Measurements from ENCODE around the gene STX1A. TPM values are rescaled to one million over a fixed set of nuclear protein-coding genes. Genes with fewer than 3 reads are reported as not detected.

Gene STX1A
- total RNA-seq, 2 donors from 2014 or later = 7.0 to 7.2 TPM

DNA sequence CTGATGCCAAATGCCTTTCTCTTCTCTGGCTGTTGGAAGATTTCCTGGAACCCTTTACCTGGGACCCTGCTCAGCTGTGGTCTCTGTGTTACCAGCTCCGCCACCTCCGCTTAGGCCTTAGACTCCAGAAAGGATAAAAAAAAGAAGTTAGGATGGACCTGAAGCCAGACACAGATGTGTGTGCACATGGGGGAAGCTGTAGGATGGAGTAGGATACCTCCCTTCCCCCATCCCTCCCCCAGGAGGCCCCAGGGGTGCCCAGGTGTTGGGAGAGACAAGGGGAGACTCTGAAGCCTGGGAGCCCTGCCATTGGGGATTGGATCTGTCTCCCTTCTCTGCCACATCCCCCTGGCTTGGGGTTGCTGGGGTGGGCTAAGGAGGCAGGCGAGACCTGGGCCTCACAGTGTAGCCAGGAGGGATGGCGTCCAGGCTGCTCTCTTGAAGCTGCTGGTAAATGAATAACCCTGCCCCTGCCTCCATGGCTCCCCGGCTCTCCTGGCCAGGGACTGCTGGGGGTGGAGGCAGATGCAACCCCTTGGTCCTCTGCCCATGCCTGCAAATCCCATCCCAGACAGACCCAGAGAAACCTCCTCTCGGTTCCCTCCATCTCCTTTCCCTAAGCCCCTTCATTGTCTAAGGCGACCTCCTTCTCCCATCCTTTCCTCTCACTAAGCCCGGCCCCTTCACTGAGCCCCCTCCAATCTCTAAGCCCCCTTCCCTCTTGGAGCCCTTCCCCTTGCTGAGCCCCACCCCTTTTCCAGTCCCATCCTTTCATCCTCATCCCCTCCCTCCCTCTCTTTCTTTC is 42.6 kb upstream of the STX1A start:
- H3K4me3 ChIP-seq = no peak overlapping the region
- H3K4me1 ChIP-seq = no peaks in the 10 kb centered on the region
- H3K36me3 ChIP-seq = no peaks in the 10 kb centered on the region
- no peaks in the 10 kb centered on the region for H3K9me3 ChIP-seq
- DNase-seq = no peak
- H3K27me3 ChIP-seq = no peaks in the 10 kb centered on the region
- peak overlapping the region in 1 of 2 donors; percentile 55 for H3K9ac ChIP-seq (ENCODE audit: low read depth in 2 of 2, low read length in 2 of 2)
- TF ChIP-seq, protein P1, sequence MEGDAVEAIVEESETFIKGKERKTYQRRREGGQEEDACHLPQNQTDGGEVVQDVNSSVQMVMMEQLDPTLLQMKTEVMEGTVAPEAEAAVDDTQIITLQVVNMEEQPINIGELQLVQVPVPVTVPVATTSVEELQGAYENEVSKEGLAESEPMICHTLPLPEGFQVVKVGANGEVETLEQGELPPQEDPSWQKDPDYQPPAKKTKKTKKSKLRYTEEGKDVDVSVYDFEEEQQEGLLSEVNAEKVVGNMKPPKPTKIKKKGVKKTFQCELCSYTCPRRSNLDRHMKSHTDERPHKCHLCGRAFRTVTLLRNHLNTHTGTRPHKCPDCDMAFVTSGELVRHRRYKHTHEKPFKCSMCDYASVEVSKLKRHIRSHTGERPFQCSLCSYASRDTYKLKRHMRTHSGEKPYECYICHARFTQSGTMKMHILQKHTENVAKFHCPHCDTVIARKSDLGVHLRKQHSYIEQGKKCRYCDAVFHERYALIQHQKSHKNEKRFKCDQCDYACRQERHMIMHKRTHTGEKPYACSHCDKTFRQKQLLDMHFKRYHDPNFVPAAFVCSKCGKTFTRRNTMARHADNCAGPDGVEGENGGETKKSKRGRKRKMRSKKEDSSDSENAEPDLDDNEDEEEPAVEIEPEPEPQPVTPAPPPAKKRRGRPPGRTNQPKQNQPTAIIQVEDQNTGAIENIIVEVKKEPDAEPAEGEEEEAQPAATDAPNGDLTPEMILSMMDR (IDR thresholded peaks at IDR 0.05) = no peak
- intact Hi-C loops (cut with DNase I) = no loop called here
- H3K27ac ChIP-seq = no peak overlapping the region

DNA sequence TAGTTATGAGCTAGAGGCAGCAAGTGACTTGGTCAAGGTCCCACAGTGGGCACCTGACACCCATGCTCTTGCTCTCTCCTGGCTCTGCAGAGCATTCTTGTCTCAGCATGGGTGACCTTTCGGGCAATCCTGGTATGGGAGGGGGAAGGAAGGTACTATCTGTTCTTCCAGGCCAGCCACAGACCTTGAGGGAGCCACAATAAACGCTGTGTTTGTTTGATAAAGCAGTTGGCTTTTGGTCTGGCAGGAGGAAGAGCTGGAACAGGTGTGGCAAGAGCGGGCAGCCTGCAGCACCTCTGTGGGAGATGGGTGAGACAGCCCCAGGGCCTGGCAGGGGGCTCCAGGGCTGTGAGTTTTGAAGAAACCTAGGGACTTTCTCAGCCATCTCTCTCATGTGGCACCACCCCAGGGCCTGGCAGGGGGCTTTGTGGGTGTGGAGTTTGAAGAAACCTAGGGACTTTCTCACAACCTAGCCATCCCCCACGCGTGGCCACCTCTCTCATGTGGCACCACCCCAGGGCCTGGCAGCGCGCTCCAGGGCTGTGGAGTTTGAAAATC is 39.2 kb upstream of the STX1A start:
- intact Hi-C loops (cut with DNase I) = no loop called here
- peak overlapping the region; percentile 82 for H3K27ac ChIP-seq
- TF ChIP-seq, protein P1 (IDR thresholded peaks at IDR 0.05) = no peak
- no peaks in the 10 kb centered on the region for H3K9me3 ChIP-seq
- H3K4me1 ChIP-seq = no peaks in the 10 kb centered on the region
- H3K9ac ChIP-seq (ENCODE audit: low read depth in 2 of 2, low read length in 2 of 2) = peak overlapping the region in 1 of 2 donors; percentile 79
- no peak overlapping the region for H3K4me3 ChIP-seq
- no peaks in the 10 kb centered on the region for H3K27me3 ChIP-seq
- DNase-seq = peak; percentile 84
- H3K36me3 ChIP-seq = no peaks in the 10 kb centered on the region

DNA sequence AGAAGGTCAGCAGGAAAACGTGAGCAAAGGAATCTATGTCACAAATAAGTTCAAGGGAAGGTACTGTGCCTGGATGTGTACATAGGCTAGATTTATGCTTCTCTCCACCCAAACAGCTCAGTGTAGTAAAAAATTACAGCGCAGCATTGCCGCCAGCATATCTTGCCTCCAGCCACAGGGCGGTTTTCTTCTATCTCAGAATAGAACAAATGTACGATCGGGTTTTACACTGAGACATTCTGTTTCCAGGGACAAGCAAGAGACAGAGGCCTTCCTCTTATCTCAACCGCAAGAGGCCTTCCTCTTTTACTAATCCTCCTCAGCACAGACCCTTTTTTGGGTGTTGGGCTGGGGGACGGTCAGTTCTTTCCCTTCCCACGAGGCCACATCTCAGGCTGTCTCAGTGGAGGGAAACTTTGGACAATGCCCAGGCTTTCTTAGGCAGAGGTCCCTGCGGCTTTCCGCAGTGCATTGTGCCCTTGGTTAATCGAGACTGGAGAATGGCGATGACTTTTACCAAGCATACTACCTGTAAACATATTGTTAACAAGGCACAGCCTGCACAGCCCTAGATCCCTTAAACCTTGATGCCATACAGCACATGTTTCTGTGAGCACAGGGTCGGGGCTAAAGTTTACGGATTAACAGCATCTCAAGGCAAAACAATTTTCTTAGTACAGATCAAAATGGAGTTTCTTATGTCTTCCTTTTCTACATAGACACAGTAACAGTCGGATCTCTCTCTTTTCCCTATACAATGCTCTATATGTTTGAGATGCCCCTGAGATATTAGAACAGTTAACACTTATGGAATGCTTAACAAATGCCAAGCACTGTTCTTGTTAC is 30.7 kb upstream of the STX1A start:
- H3K36me3 ChIP-seq = no peaks in the 10 kb centered on the region
- H3K27ac ChIP-seq = peak overlapping the region; percentile 76
- TF ChIP-seq, protein P1 (IDR thresholded peaks at IDR 0.05) = no peak
- intact Hi-C loops (cut with DNase I) = no loop called here
- H3K9me3 ChIP-seq = no peaks in the 10 kb centered on the region
- no peak overlapping the region for H3K4me3 ChIP-seq
- no peaks in the 10 kb centered on the region for H3K4me1 ChIP-seq
- peak overlapping the region in 1 of 2 donors; percentile 73 for H3K9ac ChIP-seq (ENCODE audit: low read depth in 2 of 2, low read length in 2 of 2)
- peak; percentile 60 for DNase-seq
- H3K27me3 ChIP-seq = no peaks in the 10 kb centered on the region

DNA sequence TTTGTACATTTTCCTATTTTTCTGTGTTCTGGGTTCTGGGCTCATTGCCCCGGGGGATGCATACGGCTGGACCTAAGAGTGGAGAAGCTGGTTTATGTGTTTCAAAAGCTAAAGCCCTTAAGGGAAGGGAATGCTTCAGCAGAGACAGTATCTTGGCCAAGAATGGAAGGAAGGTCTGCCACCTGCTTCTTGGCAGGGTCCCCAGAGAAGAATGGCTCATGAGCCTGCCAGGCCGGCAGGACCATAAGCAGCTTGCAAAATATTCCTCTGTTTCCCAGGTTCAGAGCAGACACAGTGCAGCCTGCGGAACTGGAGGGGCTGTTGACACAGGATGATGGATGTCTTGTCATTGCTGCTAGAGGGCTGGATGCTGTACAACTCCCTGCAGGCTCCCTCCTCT is 26.9 kb upstream of the STX1A start:
- TF ChIP-seq, protein P1 (IDR thresholded peaks at IDR 0.05) = no peak
- Histone ChIP-seq H3K9me3 (no peaks in the 10 kb centered on the region), H3K36me3 (no peaks in the 10 kb centered on the region), H3K27me3 (no peaks in the 10 kb centered on the region), H3K4me3 (no peak overlapping the region), H3K27ac (no peak overlapping the region), H3K9ac (ENCODE audit: low read depth in 2 of 2, low read length in 2 of 2) (no peak overlapping the region), H3K4me1 (no peaks in the 10 kb centered on the region)
- intact Hi-C loops (cut with DNase I) = no loop called here
- DNase-seq = no peak

Data from colonic mucosa (tissue), 4 donors.